Mesenchymal stem cell (in vitro differentiated cells and primary cell): ENCODE data around the gene RAB40C. TPM values are rescaled to one million over a fixed set of nuclear protein-coding genes. Genes with fewer than 3 reads are reported as not detected.
A peak's percentile ranks its signal among the peaks of the same experiment; 100 is the strongest.

ENCODE experiments used
- DNase-seq: peaks from one replicate; pipeline ENCODE4 v3.0.0-alpha.2; 2013
- H2AFZ ChIP-seq: one replicate; pipeline ENCODE4 v1.6.1; 2013; ENCODE audit warnings: low read depth, mild to moderate bottlenecking, control low read depth, inconsistent platforms, low read length, moderate library complexity
- H2AK5ac ChIP-seq: 2 replicates; pipeline ENCODE4 v1.6.1; 2013; ENCODE audit warnings: low read length, moderate library complexity, mild to moderate bottlenecking, inconsistent platforms; ENCODE audit not compliant: severe bottlenecking
- H2BK120ac ChIP-seq: one replicate; pipeline ENCODE4 v1.6.1; 2013; ENCODE audit warnings: low read depth, mild to moderate bottlenecking, inconsistent platforms, low read length, moderate library complexity
- H2BK12ac ChIP-seq, 2 experiments: one replicate each; pipeline ENCODE4 v1.6.1; 2013; ENCODE audit warnings: inconsistent platforms in 2 of 2, low read length in 2 of 2, mild to moderate bottlenecking in 2 of 2, moderate library complexity in 2 of 2, control low read depth in 1 of 2
- H2BK15ac ChIP-seq: one replicate; pipeline ENCODE4 v1.6.1; 2013; ENCODE audit warnings: mild to moderate bottlenecking, low read depth, inconsistent platforms; ENCODE audit not compliant: poor library complexity, severe bottlenecking
- H2BK5ac ChIP-seq: 2 replicates; pipeline ENCODE4 v1.6.1; 2013; ENCODE audit warnings: low read depth, mild to moderate bottlenecking, low read length, control low read depth, inconsistent platforms; ENCODE audit not compliant: poor library complexity, severe bottlenecking
- H3K14ac ChIP-seq, 2 experiments: one replicate each; pipeline ENCODE4 v1.6.1; 2013; ENCODE audit warnings: inconsistent platforms in 2 of 2, low read length in 2 of 2, control low read depth in 1 of 2, mild to moderate bottlenecking in 1 of 2, moderate library complexity in 1 of 2
- H3K18ac ChIP-seq, 2 experiments: one replicate each; pipeline ENCODE4 v1.6.1; 2013; ENCODE audit warnings: inconsistent platforms in 2 of 2, low read length in 2 of 2, control low read depth in 1 of 2, low read depth in 1 of 2, mild to moderate bottlenecking in 1 of 2
- H3K23ac ChIP-seq, 2 experiments: one replicate each; pipeline ENCODE4 v1.6.1; 2013; ENCODE audit warnings: inconsistent platforms in 2 of 2, low read length in 2 of 2, mild to moderate bottlenecking in 2 of 2, moderate library complexity in 2 of 2, control low read depth in 1 of 2
- H3K27ac ChIP-seq: 2 replicates; pipeline ENCODE4 v1.5.1; 2013; ENCODE audit warnings: mild to moderate bottlenecking, moderate library complexity, low read length, control low read depth, inconsistent platforms; ENCODE audit not compliant: poor library complexity, severe bottlenecking
- H3K27me3 ChIP-seq, 2 experiments: 2 replicates each; pipeline versions ENCODE4 v1.6.1 to v1.7.0; 2013; ENCODE audit warnings: low read length in 2 of 2, mild to moderate bottlenecking in 2 of 2, moderate library complexity in 2 of 2, control low read depth in 1 of 2, inconsistent platforms in 1 of 2; ENCODE audit not compliant: control insufficient read depth in 1 of 2, insufficient read depth in 1 of 2
- H3K36me3 ChIP-seq, 2 experiments: 2 replicates each; pipeline versions ENCODE4 v1.6.1 to v1.7.0; 2013; ENCODE audit warnings: low read length in 2 of 2, control low read depth in 1 of 2, inconsistent platforms in 1 of 2, low read depth in 1 of 2, mild to moderate bottlenecking in 1 of 2; ENCODE audit not compliant: insufficient read depth in 2 of 2, control insufficient read depth in 1 of 2
- H3K4ac ChIP-seq, 2 experiments: one replicate each; pipeline ENCODE4 v1.6.1; 2013; ENCODE audit warnings: inconsistent platforms in 2 of 2, low read length in 2 of 2, mild to moderate bottlenecking in 2 of 2, moderate library complexity in 2 of 2, control low read depth in 1 of 2, low read depth in 1 of 2
- H3K4me1 ChIP-seq: 2 replicates; pipeline ENCODE4 v1.6.1; 2013; ENCODE audit warnings: low read depth, low read length, control low read depth; ENCODE audit not compliant: control insufficient read depth, insufficient read depth
- H3K4me2 ChIP-seq: 2 replicates; pipeline ENCODE4 v1.6.1; 2013; ENCODE audit warnings: low read length, mild to moderate bottlenecking, inconsistent platforms; ENCODE audit not compliant: poor library complexity, severe bottlenecking
- H3K4me3 ChIP-seq, 2 experiments: 2 replicates each; pipeline versions ENCODE4 v1.5.1 to v1.7.0; 2013; ENCODE audit warnings: low read length in 2 of 2, mild to moderate bottlenecking in 2 of 2, control low read depth in 1 of 2, low read depth in 1 of 2; ENCODE audit not compliant: insufficient read depth in 1 of 2
- H3K79me1 ChIP-seq: replicated peaks from 2 replicates; pipeline ENCODE4 v1.6.1; 2013; ENCODE audit warnings: mild to moderate bottlenecking, control low read depth, low read length, inconsistent platforms; ENCODE audit not compliant: poor library complexity, severe bottlenecking
- H3K9ac ChIP-seq: 2 replicates; pipeline ENCODE4 v1.7.0; 2013; ENCODE audit warnings: mild to moderate bottlenecking, low read length, moderate library complexity
- H3K9me3 ChIP-seq: 2 replicates; pipeline ENCODE4 v1.7.0; 2013; ENCODE audit warnings: mild to moderate bottlenecking, low read length; ENCODE audit not compliant: control insufficient read depth
- H4K8ac ChIP-seq: one replicate; pipeline ENCODE4 v1.6.1; 2013; ENCODE audit warnings: inconsistent platforms, mild to moderate bottlenecking, low read length, moderate library complexity
- H4K91ac ChIP-seq: one replicate; pipeline ENCODE4 v1.6.1; 2013; ENCODE audit warnings: mild to moderate bottlenecking, low read length, inconsistent platforms
- WGBS: methylation state at CpG from one replicate; pipeline ENCODE4 v1.1.7; 2013; ENCODE audit warnings: mixed read lengths; 5-methylcytosine and 5-hydroxymethylcytosine counted together
- polyA plus RNA-seq, 2 experiments: library from polyadenylated mRNA; stranded (reverse); fragments of 200-250 nt; gene quantifications; one replicate each; pipeline ENCODE4 v1.2.3, GENCODE V29; 2013

Gene RAB40C, protein sequence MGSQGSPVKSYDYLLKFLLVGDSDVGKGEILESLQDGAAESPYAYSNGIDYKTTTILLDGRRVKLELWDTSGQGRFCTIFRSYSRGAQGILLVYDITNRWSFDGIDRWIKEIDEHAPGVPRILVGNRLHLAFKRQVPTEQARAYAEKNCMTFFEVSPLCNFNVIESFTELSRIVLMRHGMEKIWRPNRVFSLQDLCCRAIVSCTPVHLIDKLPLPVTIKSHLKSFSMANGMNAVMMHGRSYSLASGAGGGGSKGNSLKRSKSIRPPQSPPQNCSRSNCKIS
- 11.2 TPM for polyA plus RNA-seq (2013, experiment 1 of 2)
- polyA plus RNA-seq (2013, experiment 2 of 2) = 12.0 TPM

DNA sequence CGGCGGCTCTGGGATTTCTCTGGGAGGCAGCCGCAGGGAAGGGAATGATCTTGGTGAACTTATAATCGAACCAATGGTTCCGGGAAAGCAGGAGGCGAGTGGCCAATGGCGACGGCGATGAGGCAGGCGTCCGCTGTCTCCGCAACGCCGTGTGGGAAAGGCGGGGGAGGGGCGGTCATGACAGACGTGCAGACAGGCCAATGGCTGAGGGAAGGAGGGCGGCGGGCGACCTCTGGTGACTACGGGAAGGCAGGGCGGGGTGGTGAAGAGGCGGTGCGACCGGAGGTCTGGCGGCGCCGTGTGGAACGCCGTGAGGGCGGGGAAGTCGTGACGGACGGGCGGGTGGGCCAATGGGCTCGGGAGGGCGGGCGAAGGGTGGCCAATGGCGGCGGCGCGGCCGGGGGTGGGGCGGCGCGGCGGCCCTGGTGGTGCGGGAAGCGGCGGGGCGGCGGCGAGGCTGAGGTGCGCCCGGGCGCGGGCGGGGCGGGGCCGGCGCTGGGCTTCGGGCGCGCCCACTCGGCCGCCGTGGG lies at the start of gene RAB40C:
RAB40C (plus strand) TSS at position 409 of the 530 bp plus-strand sequence. CDS start 226 bp downstream, outside the sequence.
- Histone ChIP-seq H2BK12ac (peak within 1 kb of the TSS; percentile 52 to 89), H3K27me3 (no peaks in the 10 kb centered on the region), H3K27ac (peak within 1 kb of the TSS; percentile 91), H3K18ac (peak within 1 kb of the TSS; percentile 96 to 100), H3K4me1 (peaks cover 59% of the 10 kb centered on the region), H2BK15ac (peak within 1 kb of the TSS; percentile 90), H4K8ac (peak within 1 kb of the TSS; percentile 98), H3K4ac (peak within 1 kb of the TSS; percentile 64 to 88), H3K14ac (peak within 1 kb of the TSS in 1 of 2 experiments; percentile 98), H2BK5ac (peak within 1 kb of the TSS; percentile 95), H2BK120ac (peak within 1 kb of the TSS; percentile 90), H3K79me1 (peaks cover 34% of the 10 kb centered on the region), H3K9ac (peak within 1 kb of the TSS; percentile 95), H3K9me3 (no peaks in the 10 kb centered on the region), H3K4me3 (peak within 1 kb of the TSS; percentile 89 to 97), H3K23ac (peak within 1 kb of the TSS in 1 of 2 experiments; percentile 81), H3K36me3 (peaks cover 0 to 16% of the 10 kb centered on the region in 2 experiments), H2AFZ (peak within 1 kb of the TSS; percentile 91), H3K4me2 (peak within 1 kb of the TSS; percentile 95), H4K91ac (peak within 1 kb of the TSS; percentile 92), H2AK5ac (no peak within 1 kb of the TSS)
- peak; percentile 97 for DNase-seq
- under 1% methylated on average over 16 of the region's 67 CpGs for WGBS

DNA sequence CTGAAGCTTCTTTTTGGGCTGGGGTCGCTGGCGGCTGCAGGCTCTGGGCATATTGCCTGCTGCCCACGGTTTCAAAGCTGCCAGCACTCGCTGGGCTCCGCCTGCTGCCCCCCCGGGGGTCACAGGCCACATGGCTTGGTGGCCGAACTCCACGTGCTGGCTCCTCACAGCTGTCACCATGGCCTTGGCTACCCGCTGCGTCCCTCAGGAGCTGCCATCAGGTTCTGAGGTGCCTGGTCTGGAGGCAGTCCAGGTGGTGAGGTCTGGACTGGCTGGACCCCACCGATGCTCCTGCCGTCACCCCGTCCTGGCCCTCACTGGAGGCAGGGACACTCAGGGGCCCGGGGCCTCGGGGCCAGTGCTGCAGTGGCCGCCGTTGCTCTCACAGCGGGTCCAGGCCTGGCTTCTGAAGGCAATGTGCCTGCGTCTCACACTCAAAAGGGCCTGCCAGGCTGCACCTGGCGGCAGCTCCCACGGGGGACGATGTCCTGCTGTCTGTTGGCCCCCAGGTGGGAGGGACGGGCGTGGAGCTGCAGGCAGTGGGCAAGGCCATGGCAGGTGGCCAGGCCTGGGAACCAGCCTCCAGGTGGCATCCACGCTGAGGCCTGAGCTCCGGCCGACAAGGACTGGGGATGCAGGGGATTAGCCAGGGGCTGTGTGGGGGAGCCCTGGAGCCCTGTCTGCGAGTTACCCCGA lies 49.1 kb upstream of the RAB40C start:
- Histone ChIP-seq H4K91ac (no peak overlapping the region), H2BK12ac (no peak overlapping the region), H3K18ac (no peak overlapping the region), H3K36me3 (peaks cover 9 to 74% of the 10 kb centered on the region in 2 experiments), H4K8ac (no peak overlapping the region), H3K27me3 (no peaks in the 10 kb centered on the region), H2BK120ac (no peak overlapping the region), H3K27ac (no peak overlapping the region), H3K9me3 (no peaks in the 10 kb centered on the region), H3K4me3 (no peak overlapping the region), H3K4me1 (peaks cover 53% of the 10 kb centered on the region), H2AFZ (no peak overlapping the region), H2AK5ac (no peak overlapping the region), H2BK5ac (no peak overlapping the region), H3K4ac (no peak overlapping the region), H3K9ac (no peak overlapping the region), H3K23ac (no peak overlapping the region), H3K14ac (no peak overlapping the region), H3K4me2 (no peak overlapping the region), H3K79me1 (peaks cover 45% of the 10 kb centered on the region), H2BK15ac (peak overlapping the region; percentile 60)
- no peak for DNase-seq
- WGBS = 96% methylated on average over 28 of the region's 29 CpGs

DNA sequence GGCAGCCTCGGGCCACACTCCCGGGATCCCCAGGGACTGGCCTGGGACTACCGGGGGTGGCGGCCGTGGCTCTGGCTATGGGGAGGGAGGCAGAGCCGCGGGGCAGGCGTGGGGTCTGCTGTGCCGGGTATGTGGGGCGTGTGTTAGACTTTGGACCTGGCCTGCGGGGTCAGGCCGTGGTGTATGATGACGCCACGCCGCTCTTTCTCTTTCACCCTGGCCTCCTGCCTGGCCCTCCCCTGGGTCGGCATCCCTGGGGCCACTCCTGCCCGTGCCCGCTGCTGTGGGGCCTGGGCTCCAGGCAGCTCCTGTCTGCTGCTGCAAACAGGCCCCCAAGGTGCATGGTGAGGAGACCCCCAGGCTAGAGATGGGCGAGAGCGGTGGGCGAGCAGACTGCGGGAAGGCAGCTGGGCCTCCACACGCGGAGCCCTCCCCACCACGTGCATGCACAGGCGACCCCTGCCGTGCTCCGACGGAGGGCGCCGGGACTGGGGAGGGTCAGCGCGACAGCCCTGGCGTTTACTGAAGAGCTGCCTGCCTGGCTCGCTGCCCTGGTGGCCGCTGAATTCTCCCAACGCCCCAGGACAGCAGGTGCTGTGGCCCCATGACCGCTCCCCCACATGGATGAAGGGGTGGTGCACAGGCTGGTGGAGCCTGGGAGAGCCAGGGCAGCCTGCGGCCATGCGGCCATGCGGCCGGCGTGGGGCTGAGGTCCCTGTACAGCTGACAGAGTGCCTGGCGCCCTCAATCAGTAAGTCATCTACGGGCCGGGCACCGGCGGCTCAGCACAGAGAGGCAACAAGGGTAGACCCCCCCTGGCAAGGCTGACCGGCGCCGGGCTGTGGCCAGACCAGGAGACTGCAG lies 46.3 kb upstream of the RAB40C start:
- no peak overlapping the region for H4K8ac ChIP-seq

More for the DNA sequence above, 46.3 kb upstream of the RAB40C start:
- H3K79me1 ChIP-seq = peaks cover 49% of the 10 kb centered on the region
- no peak overlapping the region for H3K18ac ChIP-seq
- no peak overlapping the region for H3K4me3 ChIP-seq
- no peak overlapping the region for H2BK5ac ChIP-seq
- H2AK5ac ChIP-seq = no peak overlapping the region
- DNase-seq = no peak
- H2BK12ac ChIP-seq = peak overlapping the region in 1 of 2 experiments; percentile 12
- H3K4me2 ChIP-seq = no peak overlapping the region
- no peak overlapping the region for H2AFZ ChIP-seq
- H3K4me1 ChIP-seq = peaks cover 33% of the 10 kb centered on the region
- no peak overlapping the region for H4K91ac ChIP-seq
- no peak overlapping the region for H3K23ac ChIP-seq
- H3K9me3 ChIP-seq = no peaks in the 10 kb centered on the region
- peaks cover 4 to 76% of the 10 kb centered on the region in 2 experiments for H3K36me3 ChIP-seq
- H3K27me3 ChIP-seq = no peaks in the 10 kb centered on the region
- no peak overlapping the region for H3K4ac ChIP-seq
- 98% methylated on average over 51 of the region's 51 CpGs for WGBS
- no peak overlapping the region for H3K9ac ChIP-seq
- H2BK15ac ChIP-seq = no peak overlapping the region
- H2BK120ac ChIP-seq = no peak overlapping the region
- H3K27ac ChIP-seq = no peak overlapping the region
- H3K14ac ChIP-seq = no peak overlapping the region
